Panc1 (cell line): Measurements from ENCODE around the gene TP53AIP1.

Experiments
- POLR2AphosphoS5 ChIP-seq: IDR thresholded peaks from 2 replicates; pipeline ENCODE4 v1.6.1; 2012; ENCODE audit warnings: mild to moderate bottlenecking, low read depth, low read length, moderate library complexity
- SIN3A ChIP-seq: IDR thresholded peaks from 2 replicates; pipeline ENCODE4 v1.6.1; 2012; ENCODE audit warnings: low read depth, mild to moderate bottlenecking, low read length, moderate library complexity, borderline replicate concordance; ENCODE audit not compliant: insufficient read depth
- TCF7L2 ChIP-seq: IDR thresholded peaks from 2 replicates; pipeline ENCODE4 v1.6.1; 2011; ENCODE audit warnings: mild to moderate bottlenecking, low read depth, low read length, inconsistent platforms
- TF ChIP-seq, protein P1 (sequence below): fragments of 450-650 bp; IDR thresholded peaks from 2 replicates; pipeline ENCODE4 v1.5.1; 2017; ENCODE audit warnings: mild to moderate bottlenecking

DNA sequence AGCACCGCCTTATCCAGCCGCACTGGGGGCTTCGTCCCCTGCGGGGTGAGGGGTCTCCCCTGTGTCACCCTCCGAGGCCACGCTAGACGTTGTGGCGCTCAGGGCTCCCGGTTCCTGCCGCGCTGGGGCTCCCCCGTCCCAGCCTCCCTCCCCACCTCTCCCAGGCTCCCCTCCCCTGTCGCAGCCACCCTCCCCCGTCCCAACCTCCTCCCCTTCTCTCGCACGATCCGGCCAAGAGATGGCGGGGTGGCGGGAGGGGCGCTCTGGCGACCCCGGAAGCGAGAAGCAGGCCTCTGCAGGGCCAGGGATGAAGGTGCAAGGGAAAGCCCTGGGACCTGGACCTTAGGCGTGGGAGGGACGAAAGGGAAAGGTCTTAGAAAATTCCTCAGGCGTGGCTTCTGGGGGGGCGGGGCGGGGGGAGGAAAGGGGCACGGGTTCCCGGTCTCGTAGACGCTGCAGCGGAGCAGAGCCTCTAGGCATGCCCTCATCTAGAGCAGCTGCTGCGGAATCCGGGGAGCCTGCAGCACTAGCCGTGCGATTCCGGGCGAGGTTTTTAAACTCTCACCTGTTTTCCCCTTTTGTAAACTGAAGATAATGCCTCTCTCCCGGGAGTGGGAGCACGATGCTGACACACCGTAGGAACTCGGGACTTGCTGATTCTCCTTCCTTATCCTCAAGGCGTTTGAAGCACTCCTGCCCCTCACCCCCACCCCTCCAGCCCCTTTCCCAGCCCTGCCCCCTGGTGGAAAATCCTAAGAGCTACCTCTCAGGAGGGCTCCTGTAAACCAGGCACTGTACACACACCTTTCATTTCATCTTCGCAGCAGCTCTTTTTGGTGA lies 37.1 kb downstream of the TP53AIP1 start:
- TF ChIP-seq, protein P1, sequence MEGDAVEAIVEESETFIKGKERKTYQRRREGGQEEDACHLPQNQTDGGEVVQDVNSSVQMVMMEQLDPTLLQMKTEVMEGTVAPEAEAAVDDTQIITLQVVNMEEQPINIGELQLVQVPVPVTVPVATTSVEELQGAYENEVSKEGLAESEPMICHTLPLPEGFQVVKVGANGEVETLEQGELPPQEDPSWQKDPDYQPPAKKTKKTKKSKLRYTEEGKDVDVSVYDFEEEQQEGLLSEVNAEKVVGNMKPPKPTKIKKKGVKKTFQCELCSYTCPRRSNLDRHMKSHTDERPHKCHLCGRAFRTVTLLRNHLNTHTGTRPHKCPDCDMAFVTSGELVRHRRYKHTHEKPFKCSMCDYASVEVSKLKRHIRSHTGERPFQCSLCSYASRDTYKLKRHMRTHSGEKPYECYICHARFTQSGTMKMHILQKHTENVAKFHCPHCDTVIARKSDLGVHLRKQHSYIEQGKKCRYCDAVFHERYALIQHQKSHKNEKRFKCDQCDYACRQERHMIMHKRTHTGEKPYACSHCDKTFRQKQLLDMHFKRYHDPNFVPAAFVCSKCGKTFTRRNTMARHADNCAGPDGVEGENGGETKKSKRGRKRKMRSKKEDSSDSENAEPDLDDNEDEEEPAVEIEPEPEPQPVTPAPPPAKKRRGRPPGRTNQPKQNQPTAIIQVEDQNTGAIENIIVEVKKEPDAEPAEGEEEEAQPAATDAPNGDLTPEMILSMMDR = peak; percentile 86
- TF ChIP-seq POLR2AphosphoS5 (no peak), TCF7L2 (no peak), SIN3A (no peak)
